ENCODE data around the gene COBL.

The COBL gene

GRCh38 chr7:51276091-51276605 is 40.5 kb downstream of the COBL start:
- H3K36me3 ChIP-seq: no peaks in the 10 kb centered on the region
- no peaks in the 10 kb centered on the region for H3K4me1 ChIP-seq (ENCODE audit: control insufficient read depth in 1 of 2, insufficient read depth in 1 of 2, low read depth in 1 of 2, low read length in 1 of 2)
- H3K9me3 ChIP-seq: no peaks in the 10 kb centered on the region
- H3K27ac ChIP-seq: no peak overlapping the region
- no peak overlapping the region for H3K4me3 ChIP-seq (ENCODE audit: low read depth in 1 of 2, low read length in 1 of 2)
- TF ChIP-seq CTCF (IDR thresholded peaks at IDR 0.05): no peak
- H3K27me3 ChIP-seq: peaks cover 8% of the 10 kb centered on the region

GRCh38 chr7:51275532-51275931 is 41.1 kb downstream of the COBL start:
- Histone ChIP-seq H3K27me3 (peaks cover 8% of the 10 kb centered on the region), H3K36me3 (no peaks in the 10 kb centered on the region), H3K9me3 (no peaks in the 10 kb centered on the region), H3K4me3 (ENCODE audit: low read depth in 1 of 2, low read length in 1 of 2) (no peak overlapping the region), H3K27ac (no peak overlapping the region), H3K4me1 (ENCODE audit: control insufficient read depth in 1 of 2, insufficient read depth in 1 of 2, low read depth in 1 of 2, low read length in 1 of 2) (no peaks in the 10 kb centered on the region)
- TF ChIP-seq CTCF (IDR thresholded peaks at IDR 0.05): no peak

GRCh38 chr7:51274955-51275354 is 41.7 kb downstream of the COBL start:
- no peak overlapping the region for H3K4me3 ChIP-seq (ENCODE audit: low read depth in 1 of 2, low read length in 1 of 2)
- no peaks in the 10 kb centered on the region for H3K4me1 ChIP-seq (ENCODE audit: control insufficient read depth in 1 of 2, insufficient read depth in 1 of 2, low read depth in 1 of 2, low read length in 1 of 2)
- no peaks in the 10 kb centered on the region for H3K36me3 ChIP-seq
- no peaks in the 10 kb centered on the region for H3K9me3 ChIP-seq
- peaks cover 8% of the 10 kb centered on the region for H3K27me3 ChIP-seq
- H3K27ac ChIP-seq: no peak overlapping the region
- no peak for TF ChIP-seq CTCF (IDR thresholded peaks at IDR 0.05)

- Histone ChIP-seq H3K36me3 (no peaks in the 10 kb centered on the region), H3K27ac (no peak overlapping the region), H3K4me3 (ENCODE audit: low read depth in 1 of 2, low read length in 1 of 2) (no peak overlapping the region), H3K27me3 (peaks cover 8% of the 10 kb centered on the region), H3K4me1 (ENCODE audit: control insufficient read depth in 1 of 2, insufficient read depth in 1 of 2, low read depth in 1 of 2, low read length in 1 of 2) (no peaks in the 10 kb centered on the region), H3K9me3 (no peaks in the 10 kb centered on the region)
- no peak for TF ChIP-seq CTCF (IDR thresholded peaks at IDR 0.05)
Observed at GRCh38 chr7:51274001-51274400, 42.6 kb downstream of the COBL start.

GRCh38 chr7:51273360-51273759 is 43.2 kb downstream of the COBL start:
- Histone ChIP-seq H3K27ac (no peak overlapping the region), H3K4me1 (ENCODE audit: control insufficient read depth in 1 of 2, insufficient read depth in 1 of 2, low read depth in 1 of 2, low read length in 1 of 2) (no peaks in the 10 kb centered on the region), H3K4me3 (ENCODE audit: low read depth in 1 of 2, low read length in 1 of 2) (no peak overlapping the region), H3K9me3 (no peaks in the 10 kb centered on the region), H3K36me3 (no peaks in the 10 kb centered on the region), H3K27me3 (peaks cover 8% of the 10 kb centered on the region)
- no peak for TF ChIP-seq CTCF (IDR thresholded peaks at IDR 0.05)

GRCh38 chr7:51270965-51271364 is 45.6 kb downstream of the COBL start:
- H3K36me3 ChIP-seq: no peaks in the 10 kb centered on the region
- H3K27ac ChIP-seq: no peak overlapping the region
- H3K4me1 ChIP-seq (ENCODE audit: control insufficient read depth in 1 of 2, insufficient read depth in 1 of 2, low read depth in 1 of 2, low read length in 1 of 2): no peaks in the 10 kb centered on the region
- H3K4me3 ChIP-seq (ENCODE audit: low read depth in 1 of 2, low read length in 1 of 2): no peak overlapping the region
- peaks cover 8% of the 10 kb centered on the region for H3K27me3 ChIP-seq
- no peak for TF ChIP-seq CTCF (IDR thresholded peaks at IDR 0.05)
- no peaks in the 10 kb centered on the region for H3K9me3 ChIP-seq
